HG02840 (cell line): Measurements from ENCODE around the gene PCDHB15.
"Not testable (repeated sequence)": the region's sequence is repeated elsewhere in the genome, so short reads cannot be mapped to it uniquely, and the experiment has no call there.

Source experiments
- ATAC-seq: cut with Tn5 transposase; IDR thresholded peaks from one replicate; pipeline ENCODE4 v1.9.1; 2021; ENCODE audit warnings: mild to moderate bottlenecking, moderate library complexity, moderate number of reproducible peaks; ENCODE audit not compliant: unreplicated experiment, low FRiP score

Gene PCDHB15

GRCh38 chr5:141245250-141245717 lies at the start of gene PCDHB15:
Gene PCDHB15 (plus strand): TSS chr5:141245395. CDS start chr5:141245579, 184 bp downstream.
- no peak for ATAC-seq

- no peak for ATAC-seq
Observed at GRCh38 chr5:141196363-141196762, 48.8 kb upstream of the PCDHB15 start.

- ATAC-seq, result no peak
Observed at GRCh38 chr5:141199359-141200235, 45.6 kb upstream of the PCDHB15 start, which contains the start of gene PCDHB11. Gene PCDHB11 (plus strand): TSS chr5:141199627. CDS start chr5:141199775, 148 bp downstream.

GRCh38 chr5:141201126-141201525 lies 44.1 kb upstream of the PCDHB15 start:
- not testable (repeated sequence) for ATAC-seq

GRCh38 chr5:141201646-141202045 lies 43.5 kb upstream of the PCDHB15 start:
- not testable (repeated sequence) for ATAC-seq

GRCh38 chr5:141208478-141208877 lies 36.7 kb upstream of the PCDHB15 start, which contains the start of gene PCDHB12:
Gene PCDHB12 (plus strand): TSS chr5:141208719. CDS start chr5:141208908, 189 bp downstream.
- no peak for ATAC-seq

GRCh38 chr5:141210281-141210680 lies 34.9 kb upstream of the PCDHB15 start:
- ATAC-seq, result not testable (repeated sequence)

- ATAC-seq, result not testable (repeated sequence)
Observed at GRCh38 chr5:141210849-141211248, 34.3 kb upstream of the PCDHB15 start.

- not testable (repeated sequence) for ATAC-seq
Observed at GRCh38 chr5:141213656-141214339, 31.4 kb upstream of the PCDHB15 start, which contains the start of gene PCDHB13. Gene PCDHB13 (plus strand): TSS chr5:141213919. CDS start chr5:141214124, 205 bp downstream.

GRCh38 chr5:141214583-141214982 lies 30.6 kb upstream of the PCDHB15 start:
- not testable (repeated sequence) for ATAC-seq

GRCh38 chr5:141215504-141215903 lies 29.7 kb upstream of the PCDHB15 start:
- not testable (repeated sequence) for ATAC-seq

GRCh38 chr5:141216035-141216434 lies 29.2 kb upstream of the PCDHB15 start:
- not testable (repeated sequence) for ATAC-seq

GRCh38 chr5:141223112-141223783 lies 21.9 kb upstream of the PCDHB15 start, which contains the start of gene PCDHB14:
Gene PCDHB14 (plus strand): TSS chr5:141223343. CDS start chr5:141223506, 163 bp downstream.
- ATAC-seq, result no peak

GRCh38 chr5:141224844-141225243 lies 20.4 kb upstream of the PCDHB15 start:
- ATAC-seq, result not testable (repeated sequence)

GRCh38 chr5:141225421-141225820 lies 19.8 kb upstream of the PCDHB15 start:
- not testable (repeated sequence) for ATAC-seq

GRCh38 chr5:141234109-141234667 lies 11.0 kb upstream of the PCDHB15 start:
- ATAC-seq, result no peak

- ATAC-seq, result not testable (repeated sequence)
Observed at GRCh38 chr5:141235922-141236321, 9.3 kb upstream of the PCDHB15 start.

- no peak for ATAC-seq
Observed at GRCh38 chr5:141236516-141237313, 8.5 kb upstream of the PCDHB15 start.

- no peak for ATAC-seq
Observed at GRCh38 chr5:141241496-141241895, 3.7 kb upstream of the PCDHB15 start.
